ENCODE measurements around the gene EZH1.
A peak's percentile ranks its signal among the peaks of the same experiment; 100 is the strongest.
"Not testable (repeated sequence)": the region's sequence is repeated elsewhere in the genome, so short reads cannot be mapped to it uniquely, and the experiment has no call there.

EZH1 gene

GRCh38 chr17:42779304-42779935 lies 34.6 kb upstream of the EZH1 start:
- H3K9me3 Mint-ChIP-seq: no peaks in the 10 kb centered on the region
- no peak overlapping the region for H3K4me3 Mint-ChIP-seq
- peaks cover 55% of the 10 kb centered on the region for H3K27me3 Mint-ChIP-seq
- peaks cover 54% of the 10 kb centered on the region for H3K36me3 Mint-ChIP-seq (ENCODE audit: low read depth)
- H3K4me1 Mint-ChIP-seq (ENCODE audit: low read depth): peaks cover 44% of the 10 kb centered on the region
- no peak overlapping the region for H3K27ac Mint-ChIP-seq
- intact Hi-C loops (cut with micrococcal nuclease): no loop called here

- Mint-ChIP-seq H3K27ac (no peak overlapping the region), H3K9me3 (no peaks in the 10 kb centered on the region), H3K27me3 (peaks cover 46% of the 10 kb centered on the region), H3K4me1 (ENCODE audit: low read depth) (peaks cover 44% of the 10 kb centered on the region), H3K36me3 (ENCODE audit: low read depth) (peaks cover 57% of the 10 kb centered on the region), H3K4me3 (no peak overlapping the region)
- intact Hi-C loops (cut with micrococcal nuclease): no loop called here
Measured at GRCh38 chr17:42778570-42778969, 33.7 kb upstream of the EZH1 start.

GRCh38 chr17:42775534-42776098 lies 30.8 kb upstream of the EZH1 start:
- Mint-ChIP-seq H3K4me1 (ENCODE audit: low read depth) (peaks cover 52% of the 10 kb centered on the region), H3K27ac (no peak overlapping the region), H3K9me3 (no peaks in the 10 kb centered on the region), H3K27me3 (peaks cover 20% of the 10 kb centered on the region), H3K36me3 (ENCODE audit: low read depth) (peaks cover 62% of the 10 kb centered on the region), H3K4me3 (no peak overlapping the region)
- intact Hi-C loops (cut with micrococcal nuclease): no loop called here

GRCh38 chr17:42774066-42774745 lies 29.4 kb upstream of the EZH1 start:
- Mint-ChIP-seq H3K27ac (peak overlapping the region; percentile 92), H3K36me3 (ENCODE audit: low read depth) (peaks cover 52% of the 10 kb centered on the region), H3K9me3 (no peaks in the 10 kb centered on the region), H3K4me1 (ENCODE audit: low read depth) (peaks cover 40% of the 10 kb centered on the region), H3K4me3 (peak overlapping the region; percentile 99), H3K27me3 (peaks cover 7% of the 10 kb centered on the region)
- intact Hi-C loops (cut with micrococcal nuclease): no loop called here

- no peaks in the 10 kb centered on the region for H3K9me3 Mint-ChIP-seq
- H3K27me3 Mint-ChIP-seq: peaks cover 8% of the 10 kb centered on the region
- peak within 1 kb of the TSS; percentile 92 for H3K27ac Mint-ChIP-seq
- H3K4me1 Mint-ChIP-seq (ENCODE audit: low read depth): peaks cover 37% of the 10 kb centered on the region
- peak within 1 kb of the TSS; percentile 99 for H3K4me3 Mint-ChIP-seq
- intact Hi-C loops (cut with micrococcal nuclease): no loop called here
- peaks cover 45% of the 10 kb centered on the region for H3K36me3 Mint-ChIP-seq (ENCODE audit: low read depth)
Measured at GRCh38 chr17:42773290-42774035, 28.6 kb upstream of the EZH1 start, which contains the start of gene VPS25. TSS of gene VPS25 (plus strand) at chr17:42773449. CDS start at chr17:42773476, 27 bp downstream.

GRCh38 chr17:42772945-42773289 lies 28.1 kb upstream of the EZH1 start:
- H3K4me3 Mint-ChIP-seq: peak overlapping the region; percentile 99
- intact Hi-C loops (cut with micrococcal nuclease): no loop called here
- H3K27ac Mint-ChIP-seq: peak overlapping the region; percentile 92
- no peaks in the 10 kb centered on the region for H3K9me3 Mint-ChIP-seq
- H3K36me3 Mint-ChIP-seq (ENCODE audit: low read depth): peaks cover 39% of the 10 kb centered on the region
- H3K4me1 Mint-ChIP-seq (ENCODE audit: low read depth): peaks cover 37% of the 10 kb centered on the region
- peaks cover 12% of the 10 kb centered on the region for H3K27me3 Mint-ChIP-seq

GRCh38 chr17:42769964-42770363 lies 25.1 kb upstream of the EZH1 start:
- H3K27ac Mint-ChIP-seq; H3K4me3 Mint-ChIP-seq; H3K9me3 Mint-ChIP-seq; intact Hi-C loops (cut with micrococcal nuclease): not testable (repeated sequence)
- Mint-ChIP-seq H3K27me3 (peaks cover 21% of the 10 kb centered on the region), H3K4me1 (ENCODE audit: low read depth) (peaks cover 28% of the 10 kb centered on the region), H3K36me3 (ENCODE audit: low read depth) (peaks cover 12% of the 10 kb centered on the region)

- Mint-ChIP-seq H3K4me1 (ENCODE audit: low read depth) (peaks cover 22% of the 10 kb centered on the region), H3K27me3 (peaks cover 28% of the 10 kb centered on the region)
- intact Hi-C loops (cut with micrococcal nuclease); H3K36me3 Mint-ChIP-seq (ENCODE audit: low read depth); H3K4me3 Mint-ChIP-seq; H3K27ac Mint-ChIP-seq; H3K9me3 Mint-ChIP-seq: not testable (repeated sequence)
Measured at GRCh38 chr17:42768006-42768405, 23.2 kb upstream of the EZH1 start.

GRCh38 chr17:42767512-42767911 lies 22.7 kb upstream of the EZH1 start:
- H3K4me3 Mint-ChIP-seq: no peak overlapping the region
- intact Hi-C loops (cut with micrococcal nuclease): no loop called here

GRCh38 chr17:42766124-42766523 lies 21.3 kb upstream of the EZH1 start:
- intact Hi-C loops (cut with micrococcal nuclease): no loop called here
- no peak overlapping the region for H3K27ac Mint-ChIP-seq
- no peaks in the 10 kb centered on the region for H3K36me3 Mint-ChIP-seq (ENCODE audit: low read depth)
- H3K27me3 Mint-ChIP-seq: peaks cover 44% of the 10 kb centered on the region
- H3K9me3 Mint-ChIP-seq: no peaks in the 10 kb centered on the region
- peaks cover 14% of the 10 kb centered on the region for H3K4me1 Mint-ChIP-seq (ENCODE audit: low read depth)
- H3K4me3 Mint-ChIP-seq: no peak overlapping the region

More at GRCh38 chr17:42767512-42767911, 22.7 kb upstream of the EZH1 start:
- no peaks in the 10 kb centered on the region for H3K36me3 Mint-ChIP-seq (ENCODE audit: low read depth)
- H3K27me3 Mint-ChIP-seq: peaks cover 33% of the 10 kb centered on the region
- H3K4me1 Mint-ChIP-seq (ENCODE audit: low read depth): peaks cover 17% of the 10 kb centered on the region
- H3K27ac Mint-ChIP-seq: no peak overlapping the region
- no peaks in the 10 kb centered on the region for H3K9me3 Mint-ChIP-seq

GRCh38 chr17:42761638-42762037 lies 16.8 kb upstream of the EZH1 start:
- intact Hi-C loops (cut with micrococcal nuclease): no loop called here
- Mint-ChIP-seq H3K4me1 (ENCODE audit: low read depth) (peaks cover 31% of the 10 kb centered on the region), H3K36me3 (ENCODE audit: low read depth) (no peaks in the 10 kb centered on the region), H3K4me3 (no peak overlapping the region), H3K27ac (no peak overlapping the region), H3K9me3 (no peaks in the 10 kb centered on the region), H3K27me3 (peaks cover 59% of the 10 kb centered on the region)

GRCh38 chr17:42760652-42761581 lies 16.1 kb upstream of the EZH1 start, which contains the start of gene RAMP2:
TSS of gene RAMP2 (plus strand) at chr17:42761227. CDS start at chr17:42761262, 35 bp downstream.
- Mint-ChIP-seq H3K4me3 (peak within 1 kb of the TSS; percentile 52), H3K27ac (no peak within 1 kb of the TSS), H3K27me3 (peaks cover 64% of the 10 kb centered on the region), H3K9me3 (no peaks in the 10 kb centered on the region), H3K36me3 (ENCODE audit: low read depth) (no peaks in the 10 kb centered on the region), H3K4me1 (ENCODE audit: low read depth) (peaks cover 37% of the 10 kb centered on the region)
- intact Hi-C loops (cut with micrococcal nuclease): no loop called here

GRCh38 chr17:42759982-42760651 lies 15.3 kb upstream of the EZH1 start:
- no peaks in the 10 kb centered on the region for H3K9me3 Mint-ChIP-seq
- intact Hi-C loops (cut with micrococcal nuclease): no loop called here
- H3K27ac Mint-ChIP-seq: no peak overlapping the region
- no peak overlapping the region for H3K4me3 Mint-ChIP-seq
- peaks cover 63% of the 10 kb centered on the region for H3K27me3 Mint-ChIP-seq
- H3K36me3 Mint-ChIP-seq (ENCODE audit: low read depth): no peaks in the 10 kb centered on the region
- H3K4me1 Mint-ChIP-seq (ENCODE audit: low read depth): peaks cover 38% of the 10 kb centered on the region

All from dendritic cell treated with granulocyte-macrophage colony-stimulating factor and Interleukin-4, amounts not matched to agents 40 ng/mL and 50 ng/mL, for 4 days (primary cell).